Measurements from ENCODE around the gene COL6A2.
"Not testable (repeated sequence)": the region's sequence is repeated elsewhere in the genome, so short reads cannot be mapped to it uniquely, and the experiment has no call there.

COL6A2 gene

DNA sequence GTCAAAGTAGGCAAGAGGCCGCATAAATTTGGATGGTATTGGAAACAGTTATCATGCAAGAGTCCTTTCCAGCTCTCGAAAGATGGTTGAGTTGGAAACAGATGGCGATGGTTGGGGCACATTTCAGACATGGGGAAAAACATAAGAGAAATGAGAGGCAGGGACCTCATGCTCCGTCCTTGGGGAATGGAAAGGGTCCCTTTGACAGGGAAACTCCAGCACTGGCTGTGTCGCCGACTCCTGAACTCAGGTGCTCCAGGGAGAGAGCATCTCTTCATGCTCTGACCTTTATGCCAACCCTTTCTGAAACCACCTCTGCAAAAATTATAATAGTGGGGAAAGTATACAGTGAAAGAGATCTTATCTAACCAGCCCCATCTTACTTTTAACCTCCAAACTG, 36.8 kb upstream of the COL6A2 start:
- DNase-seq (ENCODE audit: low read depth) = no peak

DNA sequence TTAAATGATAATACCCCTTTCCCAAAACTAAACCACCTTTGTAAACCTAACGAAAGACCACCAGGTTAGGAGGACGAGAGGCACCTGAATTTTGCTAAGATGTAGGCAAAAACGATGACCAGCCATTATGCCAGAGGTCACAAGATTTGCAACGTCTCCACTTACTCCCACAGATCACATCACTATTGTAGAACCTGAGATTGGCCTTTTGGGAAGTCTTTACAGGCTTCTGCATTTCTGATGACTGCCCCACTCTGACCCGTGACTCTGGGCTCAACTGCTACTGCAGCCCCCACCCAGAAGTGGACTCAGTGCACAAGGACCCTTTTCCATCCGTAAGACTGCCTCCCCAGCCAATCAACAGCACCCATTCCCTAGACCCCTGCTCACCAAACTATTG, 36.4 kb upstream of the COL6A2 start:
- DNase-seq (ENCODE audit: low read depth) = no peak

DNA sequence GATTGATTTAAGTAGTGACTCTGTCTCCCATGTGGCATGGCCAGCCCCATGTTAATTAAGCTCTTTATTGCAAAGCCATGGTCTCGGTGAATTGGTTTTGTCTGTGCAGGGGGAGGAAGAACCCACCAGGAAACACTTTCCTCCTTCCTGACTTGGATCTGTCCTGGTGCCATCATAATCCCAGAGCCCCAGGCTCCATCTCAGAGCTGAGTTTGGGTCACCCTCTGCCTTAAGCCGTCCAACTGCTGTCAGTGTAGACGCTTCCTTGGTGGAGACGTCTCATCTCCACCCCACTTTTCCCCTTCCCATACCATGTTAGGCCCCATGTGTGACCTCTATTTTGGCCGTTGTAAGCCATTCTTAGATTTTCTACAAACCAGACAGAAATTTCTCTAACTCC, 36.0 kb upstream of the COL6A2 start:
- no peak for DNase-seq (ENCODE audit: low read depth)

DNA sequence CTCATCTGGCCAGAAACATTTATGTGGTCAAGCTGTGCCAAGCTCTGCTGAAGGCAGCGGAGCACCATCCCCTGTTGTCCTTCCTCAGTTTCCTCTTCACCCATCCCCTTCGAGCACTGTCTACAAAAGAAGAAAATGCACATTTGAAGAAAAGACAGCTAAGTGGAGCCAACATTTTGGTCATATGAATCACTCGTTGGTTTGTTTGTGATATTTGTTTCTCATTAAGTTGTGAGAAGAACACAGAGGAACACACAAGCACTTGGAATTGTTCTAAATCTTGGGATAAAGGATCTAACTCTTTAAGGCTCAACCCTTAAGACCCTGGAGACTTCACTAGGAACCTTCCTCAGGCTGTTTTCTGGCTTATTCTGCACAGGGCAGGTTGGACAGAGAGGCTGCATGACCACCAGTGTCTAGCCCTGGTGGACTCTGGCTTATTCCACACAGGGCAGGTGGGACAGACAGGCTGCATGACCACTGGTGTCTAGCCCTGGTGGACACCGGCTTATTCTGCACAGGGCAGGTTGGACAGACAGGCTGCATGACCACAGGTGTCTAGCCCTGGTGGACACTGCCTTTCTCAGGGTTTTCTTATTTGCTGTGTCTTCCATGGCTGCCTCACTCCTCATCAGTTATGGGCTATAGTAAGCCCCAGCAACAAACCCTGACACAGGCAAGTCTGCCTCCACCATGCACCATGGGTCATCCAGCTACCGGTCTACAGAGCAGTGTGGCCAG, 35.3 kb upstream of the COL6A2 start:
- no peak for DNase-seq (ENCODE audit: low read depth)

DNA sequence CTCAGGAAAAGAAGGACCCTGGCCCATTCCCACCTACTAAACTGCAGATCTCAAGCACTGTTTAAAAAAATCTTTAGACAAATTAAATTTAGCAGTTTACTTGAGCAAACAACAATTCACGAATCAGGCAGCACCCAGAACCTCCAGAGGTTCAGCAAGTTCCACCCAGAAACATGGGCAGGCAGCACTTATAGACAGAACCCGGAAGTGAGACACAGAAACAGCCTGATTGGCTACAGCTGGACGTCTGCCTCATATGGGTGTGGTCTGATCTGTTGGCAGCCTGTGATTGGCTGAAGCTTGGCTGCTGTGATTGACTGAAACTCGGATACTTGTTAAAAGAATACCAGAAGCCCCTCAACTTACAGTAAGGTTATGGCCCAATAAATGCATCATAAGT, 34.7 kb upstream of the COL6A2 start:
- no peak for DNase-seq (ENCODE audit: low read depth)

DNA sequence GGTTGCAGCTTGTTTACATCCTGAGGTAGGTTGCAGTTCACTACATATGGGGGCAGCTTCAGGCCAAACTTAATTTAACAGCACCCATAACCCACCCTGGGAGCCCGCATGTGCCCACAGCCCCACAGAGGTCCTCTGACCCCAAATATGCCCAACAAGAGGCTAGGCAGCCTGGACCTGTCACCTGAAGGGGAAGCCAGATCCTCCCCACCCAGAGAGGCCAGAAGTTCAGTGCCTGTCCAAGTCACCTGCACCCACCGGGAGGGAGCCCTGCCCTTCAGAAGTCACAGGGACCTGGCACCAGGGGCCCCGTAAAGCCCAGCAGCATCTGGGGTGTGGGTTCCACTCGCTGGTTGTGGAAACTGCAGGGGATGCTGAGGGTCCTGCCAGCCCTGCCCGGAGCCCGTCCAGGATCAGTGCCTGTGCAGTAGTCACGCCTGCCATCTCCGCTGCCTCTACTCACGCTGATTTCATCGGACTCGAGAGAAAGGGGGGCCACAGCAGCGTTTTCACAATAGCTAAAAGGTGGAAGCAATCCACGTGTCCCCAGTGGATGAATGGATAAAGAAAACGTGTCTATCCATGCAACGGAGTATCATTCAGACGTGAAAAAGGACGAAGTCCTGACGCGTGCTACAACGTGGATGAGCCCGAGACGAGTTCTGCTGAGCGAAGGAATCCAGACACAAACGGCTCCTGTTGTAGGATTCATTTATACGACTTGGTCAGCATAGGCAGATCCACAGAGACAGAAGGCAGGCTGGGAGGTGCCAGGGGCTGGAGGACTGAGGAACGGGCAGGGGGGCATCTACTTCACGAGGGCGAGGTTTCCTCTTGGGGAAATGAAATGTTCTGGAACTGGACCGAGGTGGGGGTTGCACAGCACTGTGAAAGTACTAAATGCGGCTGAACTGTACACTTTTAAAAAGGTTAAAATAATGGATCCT, 33.9 kb upstream of the COL6A2 start:
- no peak for DNase-seq (ENCODE audit: low read depth)

DNA sequence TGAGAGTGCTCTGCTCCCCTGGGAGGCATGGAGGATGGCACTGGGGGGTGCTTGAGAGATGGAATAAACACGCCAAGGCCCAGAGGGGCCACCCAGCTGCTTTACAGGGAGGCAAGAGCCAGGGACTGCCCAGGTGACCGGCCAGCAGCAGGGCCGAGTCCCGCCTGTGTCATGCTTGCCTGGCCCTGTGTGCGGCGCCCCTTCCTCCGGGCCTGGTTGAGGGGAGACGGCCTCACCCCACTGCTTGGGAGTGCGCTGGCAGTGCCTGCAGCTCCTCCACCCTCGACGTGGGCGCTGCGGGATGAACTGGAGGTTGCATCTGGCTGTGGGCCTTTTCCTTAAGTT, 33.1 kb upstream of the COL6A2 start:
- DNase-seq (ENCODE audit: low read depth) = no peak

DNA sequence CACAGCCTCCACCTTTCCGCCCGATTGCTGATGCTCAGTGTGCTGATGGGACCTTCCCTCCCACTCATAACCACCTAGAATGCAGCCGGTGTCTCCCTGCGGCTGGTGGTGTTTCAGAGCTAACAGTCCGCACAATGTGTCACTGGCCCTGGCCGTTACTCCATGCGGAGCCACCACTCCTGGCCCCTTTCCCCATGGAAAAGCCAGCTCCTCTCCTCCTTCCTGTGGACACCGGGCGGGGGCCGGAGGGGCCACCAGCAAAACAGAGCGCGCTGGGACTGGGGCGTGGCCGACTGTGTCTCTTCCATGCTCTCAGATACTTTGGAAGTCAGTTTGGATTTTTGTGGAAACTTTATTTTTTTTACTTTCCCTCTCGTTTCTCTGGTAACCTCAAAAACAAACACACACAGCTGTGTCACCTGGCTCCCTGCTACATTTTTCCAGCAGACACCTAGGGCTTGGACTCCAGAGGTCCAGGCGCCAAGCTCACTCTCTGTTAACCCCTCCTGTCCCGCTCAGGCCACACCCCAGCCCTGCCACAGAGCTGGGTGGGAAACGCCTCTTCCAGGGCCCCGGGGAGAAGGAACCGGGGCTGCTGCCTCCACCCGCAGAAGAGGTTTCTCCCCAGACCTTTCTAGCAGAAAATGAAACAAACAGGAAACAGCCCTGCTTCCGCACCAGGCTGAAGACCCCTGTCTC, 32.5 kb upstream of the COL6A2 start:
- no peak for DNase-seq (ENCODE audit: low read depth)

DNA sequence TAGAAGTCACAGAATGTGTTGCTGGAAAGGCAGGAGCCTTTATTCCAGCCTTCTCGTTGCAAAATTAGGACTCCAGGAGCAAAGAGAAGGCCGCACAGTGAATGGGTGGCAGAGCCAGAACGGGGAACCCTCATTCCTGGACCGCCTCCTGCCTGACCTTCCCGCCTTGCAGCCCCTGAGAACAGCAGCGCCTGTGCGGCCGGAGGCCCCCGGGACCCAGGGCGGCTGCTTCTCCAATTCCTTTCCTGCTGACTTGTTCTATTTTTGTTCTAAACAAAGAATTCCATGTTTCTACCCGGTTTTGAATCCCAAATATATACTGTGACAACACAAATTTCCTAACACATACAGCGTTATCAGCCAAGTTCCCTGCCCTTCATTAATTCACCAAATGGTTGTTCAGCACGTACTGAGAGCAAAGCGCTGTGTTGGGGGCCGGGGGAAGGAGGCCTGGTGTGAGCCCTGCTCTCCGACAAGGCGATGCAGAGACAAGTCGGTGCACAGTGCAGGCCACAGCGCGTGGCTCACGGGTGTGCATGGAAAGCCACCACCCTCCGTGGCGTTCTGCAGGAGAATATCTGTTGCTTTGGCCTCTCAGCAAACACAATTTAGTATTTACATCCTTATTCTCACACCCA, 31.9 kb upstream of the COL6A2 start:
- DNase-seq (ENCODE audit: low read depth) = no peak

DNA sequence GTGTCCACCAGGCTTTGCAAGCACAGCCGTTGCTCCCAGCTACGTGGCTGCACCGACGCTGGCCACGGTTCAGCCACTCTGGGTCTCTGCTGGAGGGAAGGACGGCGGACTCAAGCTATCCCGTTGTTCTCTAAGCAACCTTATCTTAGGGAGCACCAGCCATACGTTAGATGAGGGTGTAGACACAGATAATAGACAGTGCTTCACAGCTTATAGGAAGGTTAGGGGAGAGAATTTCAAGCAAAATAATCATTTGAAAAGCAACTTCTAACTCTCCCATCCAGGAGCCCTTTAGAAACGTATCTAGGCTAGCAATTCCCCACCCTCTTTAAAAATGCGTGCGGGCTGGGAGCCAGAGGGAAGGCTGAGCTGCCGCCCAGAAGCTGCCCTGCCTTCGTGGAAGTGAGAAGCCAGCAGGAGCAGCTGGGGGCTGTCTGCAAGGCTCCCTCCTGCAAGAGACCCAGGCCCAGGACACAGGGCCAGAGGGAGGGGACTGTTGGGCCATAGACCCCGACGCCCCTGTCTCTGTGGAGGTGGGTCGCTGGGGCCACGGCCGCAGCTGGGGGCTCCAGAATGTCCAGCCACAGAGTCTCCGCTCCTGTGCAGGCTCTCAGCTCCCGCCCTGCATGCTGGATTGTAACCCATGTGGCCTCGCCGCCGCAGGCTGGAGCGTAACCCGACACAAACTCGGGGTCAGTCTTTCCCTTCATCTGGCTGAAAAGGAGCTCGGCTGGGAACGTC, 31.2 kb upstream of the COL6A2 start:
- no peak for DNase-seq (ENCODE audit: low read depth)

DNA sequence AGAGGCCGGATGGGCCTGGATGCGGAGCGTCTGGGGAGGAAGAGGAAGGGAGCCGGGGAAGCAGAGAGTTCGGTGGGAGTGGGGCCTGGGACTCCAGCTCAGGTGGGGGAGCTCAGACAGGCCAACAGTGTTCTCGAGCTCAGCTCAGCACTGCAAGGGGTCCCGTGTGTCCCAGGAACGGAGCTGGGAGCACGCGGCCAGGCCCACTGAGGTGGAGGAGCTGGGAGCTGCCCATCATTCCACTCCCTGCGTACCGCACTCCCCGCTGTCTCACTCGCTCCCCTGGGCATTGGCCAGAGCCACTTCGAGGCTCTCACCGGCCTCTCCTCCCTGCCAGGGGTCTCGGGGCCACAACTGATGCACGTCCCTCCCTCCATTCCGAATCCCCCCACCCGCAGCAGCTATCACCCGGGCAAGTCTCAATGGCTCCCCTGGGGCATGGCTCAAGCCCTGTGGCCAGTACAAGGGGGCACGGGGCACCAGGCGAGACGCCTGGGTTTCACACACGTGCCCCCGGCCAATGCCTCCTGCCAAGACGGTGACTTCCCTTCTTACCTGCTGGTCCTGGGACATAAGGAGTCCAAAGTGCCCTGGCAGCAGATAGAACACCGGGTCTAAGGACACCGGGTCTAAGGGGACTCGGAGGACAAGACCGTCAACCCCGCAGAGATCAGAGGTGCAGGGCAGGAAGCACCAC, 30.3 kb upstream of the COL6A2 start:
- DNase-seq (ENCODE audit: low read depth) = no peak

DNA sequence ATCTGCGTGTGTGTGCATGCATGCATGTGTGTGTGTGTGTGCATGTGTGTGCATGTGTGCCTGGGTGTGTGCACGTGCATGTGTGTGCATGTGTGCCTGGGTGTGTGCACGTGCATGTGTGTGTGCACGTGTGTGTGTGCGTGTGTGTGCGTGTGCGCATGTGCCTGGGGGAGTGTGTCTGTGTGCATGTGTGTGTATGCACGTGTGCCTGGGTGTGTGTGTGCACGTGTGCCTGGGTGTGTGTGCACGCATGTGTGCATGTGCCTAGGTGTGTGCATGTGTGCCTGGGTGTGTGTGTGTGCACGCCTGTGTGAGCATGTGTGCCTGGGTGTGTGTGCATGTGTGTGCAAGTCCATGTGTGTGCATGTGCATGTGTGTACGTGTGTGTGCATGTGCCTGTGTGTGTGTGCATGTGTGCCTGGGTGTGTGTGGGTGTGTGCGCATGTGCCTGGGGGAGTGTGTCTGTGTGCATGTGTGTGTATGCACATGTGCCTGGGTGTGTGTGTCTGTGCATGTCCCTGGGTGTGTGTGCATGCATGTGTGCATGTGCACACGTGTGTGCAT, 29.3 kb upstream of the COL6A2 start:
- no peak for DNase-seq (ENCODE audit: low read depth)

DNA sequence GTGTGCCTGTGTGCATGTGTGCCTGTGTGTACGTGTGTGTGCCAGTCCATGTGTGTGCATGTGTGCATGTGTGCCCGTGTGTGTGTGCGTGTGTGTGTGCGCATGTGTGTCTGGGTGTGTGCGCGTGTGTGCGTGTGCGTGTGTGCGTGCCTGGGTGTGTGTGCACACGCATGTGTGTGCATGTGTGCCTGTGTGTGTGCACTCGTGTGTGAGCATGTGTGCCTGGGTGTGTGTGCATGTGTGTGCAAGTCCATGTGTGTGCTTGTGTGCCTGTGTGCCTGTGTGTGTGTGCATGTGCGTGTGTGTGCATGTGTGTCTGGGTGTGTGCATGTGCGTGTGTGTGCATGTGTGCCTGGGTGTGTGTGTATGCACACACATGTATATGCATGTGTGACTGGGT, 28.7 kb upstream of the COL6A2 start:
- DNase-seq (ENCODE audit: low read depth) = no peak

DNA sequence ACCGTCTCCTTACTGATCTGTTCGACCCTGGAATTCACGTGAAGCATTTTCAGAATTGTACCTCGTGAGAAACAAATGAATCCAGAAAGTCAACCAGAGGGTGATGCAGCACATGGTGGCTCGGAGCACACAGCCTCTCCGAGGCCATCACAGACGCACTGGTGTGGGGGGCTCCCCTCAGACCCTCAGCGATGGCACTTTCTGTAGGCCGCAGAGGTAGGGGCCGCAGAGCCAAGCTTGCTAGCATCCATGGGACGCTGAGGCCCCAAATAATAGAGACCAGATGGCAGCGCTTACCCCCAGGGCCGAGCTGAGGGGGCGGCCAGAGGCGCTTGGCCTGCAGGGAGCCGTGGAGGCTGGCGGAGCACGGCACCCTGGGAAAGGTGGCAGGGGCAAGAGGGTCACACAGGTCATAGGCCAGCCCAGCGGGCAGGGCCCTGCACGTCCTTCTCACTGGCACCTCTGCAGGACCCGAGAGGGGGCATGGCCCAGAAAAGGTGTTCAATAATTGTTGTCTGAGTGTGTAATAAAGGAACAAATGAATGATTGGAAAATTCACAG, 28.1 kb upstream of the COL6A2 start:
- no peak for DNase-seq (ENCODE audit: low read depth)

DNA sequence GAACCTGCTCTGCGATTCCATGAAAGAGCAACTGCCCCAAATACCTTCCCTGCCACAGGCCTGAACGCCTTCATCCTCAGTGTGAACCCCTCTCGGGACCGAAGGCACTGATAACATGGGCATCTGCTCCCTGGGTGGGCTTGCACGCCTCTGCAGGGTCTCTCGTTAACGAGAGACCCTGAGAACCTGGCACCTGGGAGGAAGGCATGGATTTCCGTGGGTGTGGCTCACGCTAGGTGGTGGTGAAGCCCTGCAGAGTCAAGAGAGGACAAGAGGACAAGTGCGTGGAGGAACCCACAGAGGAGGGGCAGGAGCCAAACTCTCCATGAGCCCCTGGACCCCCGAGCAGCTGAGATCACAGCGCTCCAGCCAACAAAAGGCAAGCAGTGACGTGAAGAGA, 26.8 kb upstream of the COL6A2 start:
- DNase-seq (ENCODE audit: low read depth) = no peak

DNA sequence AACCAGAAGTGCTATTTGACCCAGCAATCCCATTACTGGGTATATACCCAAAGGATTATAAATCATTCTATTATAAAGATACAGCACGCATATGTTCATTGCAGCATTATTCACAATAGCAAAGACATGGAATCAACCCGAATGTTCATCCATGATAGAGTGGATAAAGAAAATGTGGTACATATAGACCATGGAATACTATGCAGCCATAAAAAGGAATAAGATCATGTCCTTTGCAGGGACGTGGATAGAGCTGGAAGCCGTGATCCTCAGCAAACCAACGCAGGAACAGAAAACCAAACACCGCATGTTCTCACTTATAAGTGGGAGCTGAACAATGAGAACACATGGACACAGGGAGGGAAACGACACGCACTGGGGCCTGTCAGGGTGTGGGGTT, 21.2 kb upstream of the COL6A2 start:
- not testable (repeated sequence) for DNase-seq (ENCODE audit: low read depth)

DNA sequence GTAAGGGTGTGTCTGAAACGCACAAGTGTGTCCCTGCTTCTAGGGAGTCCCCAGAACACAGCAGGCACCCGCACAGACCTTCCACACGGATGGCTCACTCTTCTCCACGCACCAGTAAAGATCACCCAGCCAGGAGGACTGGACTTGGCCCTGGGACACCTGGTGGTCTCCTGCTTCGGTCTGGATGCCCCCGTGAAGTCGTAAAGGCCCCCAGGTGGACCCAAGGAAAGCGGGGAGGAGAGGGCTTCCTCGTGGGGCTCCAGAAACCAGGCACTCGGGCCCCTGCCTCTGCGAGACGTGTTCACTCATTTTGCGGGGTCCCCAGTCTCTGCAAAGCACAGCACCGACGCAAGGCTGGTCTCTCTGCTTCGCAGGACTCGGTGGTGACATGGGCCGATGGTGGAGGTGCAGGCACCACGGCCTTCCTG, 20.2 kb upstream of the COL6A2 start:
- DNase-seq (ENCODE audit: low read depth) = no peak

DNA sequence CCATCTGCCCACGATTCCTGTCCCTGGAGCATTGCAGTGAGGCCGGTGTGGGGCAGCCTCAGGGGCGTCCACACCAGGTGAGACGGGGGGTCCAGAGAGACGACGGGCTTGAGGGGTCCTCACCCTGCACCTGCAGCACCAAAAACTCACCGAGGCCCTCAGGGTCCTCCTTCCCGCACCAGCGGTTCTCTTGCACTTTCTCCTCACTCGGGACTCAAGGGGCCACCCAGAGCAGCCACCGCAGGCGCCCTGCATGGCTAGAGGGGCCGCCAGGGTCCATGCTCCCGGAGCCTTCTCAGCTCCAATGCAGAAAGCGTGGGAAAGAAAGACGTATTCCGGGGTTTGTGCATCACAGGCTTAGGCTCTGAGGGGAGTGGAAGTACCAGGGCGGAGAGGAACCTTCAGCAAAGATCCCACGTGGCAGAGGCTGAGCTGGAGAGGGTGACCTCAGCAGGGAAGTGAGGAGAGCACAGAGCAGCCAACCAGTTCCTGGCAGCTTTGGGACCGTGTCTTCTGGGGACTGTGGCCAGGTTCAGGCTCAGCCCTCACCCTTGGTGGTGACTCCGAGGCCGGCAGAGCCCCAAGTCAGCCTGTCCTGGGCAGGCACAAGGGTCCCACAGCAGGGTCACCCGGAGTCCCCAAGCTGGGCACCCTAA, 19.5 kb upstream of the COL6A2 start:
- no peak for DNase-seq (ENCODE audit: low read depth)

DNA sequence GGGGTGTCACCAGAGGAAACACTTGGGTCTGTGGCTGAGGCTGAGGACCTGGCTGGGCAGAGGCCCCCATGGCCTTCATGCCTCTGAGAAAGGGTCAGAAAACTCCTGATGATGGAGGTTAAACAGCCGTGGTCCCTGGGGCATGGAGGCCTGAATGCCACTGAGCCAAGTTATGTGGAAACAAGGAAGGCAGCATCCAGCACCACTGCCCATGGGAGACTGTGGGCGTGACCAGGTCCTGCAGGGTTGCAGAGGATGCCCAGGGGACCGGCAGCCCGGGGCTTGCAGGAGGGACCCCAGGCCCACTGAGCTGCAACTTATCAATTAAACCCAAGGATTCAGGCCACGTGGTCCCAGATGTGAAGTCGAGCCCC, 18.9 kb upstream of the COL6A2 start:
- no peak for DNase-seq (ENCODE audit: low read depth)
